ENCODE results near the gene TMEM178B. TPM values are rescaled to one million over a fixed set of nuclear protein-coding genes. Genes with fewer than 3 reads are reported as not detected.

Gene TMEM178B
- total RNA-seq, 1 donor, result 0.09 TPM

DNA sequence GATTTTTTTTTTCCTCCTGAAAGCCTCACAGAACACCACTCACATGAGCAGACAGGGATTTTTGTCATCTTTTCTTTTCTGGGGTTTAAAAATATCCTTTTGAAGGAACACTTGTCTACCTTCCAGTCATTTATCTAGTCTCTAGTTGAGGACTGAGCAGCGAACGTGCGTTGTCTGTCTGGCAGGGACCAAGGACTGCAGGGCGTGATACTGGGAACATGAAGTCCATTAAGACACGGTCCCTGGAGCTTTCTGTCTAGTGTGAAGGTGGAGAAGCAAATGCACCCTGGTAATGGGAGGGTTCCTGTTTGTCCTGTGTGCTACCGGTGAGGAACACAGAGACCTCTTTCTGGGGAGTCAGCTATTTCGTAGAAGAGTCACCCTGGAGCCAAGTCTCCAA is 207.4 kb downstream of the TMEM178B start:
- TF ChIP-seq, protein P1, sequence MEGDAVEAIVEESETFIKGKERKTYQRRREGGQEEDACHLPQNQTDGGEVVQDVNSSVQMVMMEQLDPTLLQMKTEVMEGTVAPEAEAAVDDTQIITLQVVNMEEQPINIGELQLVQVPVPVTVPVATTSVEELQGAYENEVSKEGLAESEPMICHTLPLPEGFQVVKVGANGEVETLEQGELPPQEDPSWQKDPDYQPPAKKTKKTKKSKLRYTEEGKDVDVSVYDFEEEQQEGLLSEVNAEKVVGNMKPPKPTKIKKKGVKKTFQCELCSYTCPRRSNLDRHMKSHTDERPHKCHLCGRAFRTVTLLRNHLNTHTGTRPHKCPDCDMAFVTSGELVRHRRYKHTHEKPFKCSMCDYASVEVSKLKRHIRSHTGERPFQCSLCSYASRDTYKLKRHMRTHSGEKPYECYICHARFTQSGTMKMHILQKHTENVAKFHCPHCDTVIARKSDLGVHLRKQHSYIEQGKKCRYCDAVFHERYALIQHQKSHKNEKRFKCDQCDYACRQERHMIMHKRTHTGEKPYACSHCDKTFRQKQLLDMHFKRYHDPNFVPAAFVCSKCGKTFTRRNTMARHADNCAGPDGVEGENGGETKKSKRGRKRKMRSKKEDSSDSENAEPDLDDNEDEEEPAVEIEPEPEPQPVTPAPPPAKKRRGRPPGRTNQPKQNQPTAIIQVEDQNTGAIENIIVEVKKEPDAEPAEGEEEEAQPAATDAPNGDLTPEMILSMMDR (IDR thresholded peaks at IDR 0.05; ENCODE audit: insufficient read depth, low read length), result no peak
- H3K4me3 ChIP-seq (ENCODE audit: low read depth, low read length), result no peak overlapping the region
- no peak for DNase-seq (ENCODE audit: low read depth)

DNA sequence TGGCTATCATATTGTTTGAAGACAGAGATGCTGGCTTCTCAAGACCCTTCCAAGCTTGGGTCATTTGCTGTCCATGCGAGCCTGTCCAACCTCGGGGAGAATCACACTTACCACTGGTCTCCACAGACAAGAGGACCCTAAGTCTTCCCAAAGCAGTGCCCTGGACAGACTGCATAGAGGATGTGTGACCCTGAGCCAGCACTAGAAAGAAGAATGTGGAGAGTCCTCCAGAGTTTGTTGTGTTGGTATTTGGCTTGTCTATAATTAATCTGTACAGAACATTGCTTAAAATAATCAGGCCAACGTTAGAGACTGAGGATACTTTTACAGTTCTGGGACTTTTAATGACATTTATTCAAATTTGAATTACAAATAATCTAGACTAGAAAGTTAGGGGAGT is 212.7 kb downstream of the TMEM178B start:
- TF ChIP-seq, protein P1 (IDR thresholded peaks at IDR 0.05; ENCODE audit: insufficient read depth, low read length), result no peak
- no peak for DNase-seq (ENCODE audit: low read depth)
- no peak overlapping the region for H3K4me3 ChIP-seq (ENCODE audit: low read depth, low read length)

DNA sequence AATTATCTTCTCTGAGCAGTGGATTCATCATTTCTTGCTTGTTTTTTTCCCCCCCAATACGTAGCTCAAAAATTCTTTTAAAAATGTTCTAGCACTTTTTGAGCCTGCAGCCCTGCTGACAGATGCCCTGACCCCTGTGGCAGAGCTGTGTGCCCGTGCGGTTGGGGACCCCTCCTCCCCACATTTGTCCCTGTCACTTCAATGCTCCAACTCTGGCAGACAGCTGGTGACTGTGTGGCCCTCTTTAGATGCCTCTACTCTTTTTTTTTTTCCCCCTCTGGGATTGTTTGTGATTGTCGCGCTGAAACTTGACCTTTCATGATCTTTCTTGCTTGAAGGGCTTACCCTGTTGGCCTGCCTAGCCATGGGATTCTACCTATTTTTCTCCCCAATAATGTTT is 214.1 kb downstream of the TMEM178B start:
- no peak overlapping the region for H3K4me3 ChIP-seq (ENCODE audit: low read depth, low read length)
- TF ChIP-seq, protein P1 (IDR thresholded peaks at IDR 0.05; ENCODE audit: insufficient read depth, low read length), result no peak
- no peak for DNase-seq (ENCODE audit: low read depth)

DNA sequence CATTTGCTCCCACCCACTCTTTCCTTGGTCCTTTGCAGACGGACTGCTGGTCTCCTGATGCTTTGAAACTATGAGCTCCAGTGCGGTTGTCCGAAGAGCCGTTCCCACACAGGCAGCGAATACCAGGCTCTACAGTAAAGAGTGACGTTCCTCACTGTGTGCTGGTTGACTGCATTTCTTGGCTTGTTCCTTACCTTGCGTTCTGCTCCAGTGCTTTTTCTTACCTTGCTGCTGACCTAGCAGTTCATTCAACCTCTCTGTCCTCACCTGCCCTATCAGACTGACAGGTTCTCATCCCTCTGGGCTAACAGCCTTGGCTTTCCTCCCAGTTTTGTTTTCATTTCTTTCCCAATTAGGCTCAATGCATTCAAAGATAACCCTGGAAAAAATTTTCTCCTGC is 214.8 kb downstream of the TMEM178B start:
- TF ChIP-seq, protein P1 (IDR thresholded peaks at IDR 0.05; ENCODE audit: insufficient read depth, low read length), result no peak
- DNase-seq (ENCODE audit: low read depth), result no peak
- H3K4me3 ChIP-seq (ENCODE audit: low read depth, low read length), result no peak overlapping the region

DNA sequence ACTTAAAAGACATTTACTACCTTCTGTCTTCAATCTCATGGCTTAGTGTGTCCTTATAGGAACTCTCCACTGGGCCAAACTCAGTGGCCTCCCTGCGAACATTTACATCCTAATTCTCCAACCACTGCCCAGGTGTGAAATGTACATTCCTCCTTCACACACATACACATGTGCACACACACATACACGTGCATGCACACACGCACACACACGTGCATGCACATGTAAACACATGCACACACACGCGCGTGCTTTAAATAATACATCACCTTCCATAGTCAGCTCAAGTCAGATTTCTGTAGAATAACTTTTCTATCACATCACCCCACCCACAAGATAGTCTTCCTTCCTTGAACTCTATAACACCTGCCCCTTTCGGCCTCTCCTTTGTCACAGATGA is 216.5 kb downstream of the TMEM178B start:
- no peak overlapping the region for H3K4me3 ChIP-seq (ENCODE audit: low read depth, low read length)
- DNase-seq (ENCODE audit: low read depth), result no peak
- TF ChIP-seq, protein P1 (IDR thresholded peaks at IDR 0.05; ENCODE audit: insufficient read depth, low read length), result no peak

DNA sequence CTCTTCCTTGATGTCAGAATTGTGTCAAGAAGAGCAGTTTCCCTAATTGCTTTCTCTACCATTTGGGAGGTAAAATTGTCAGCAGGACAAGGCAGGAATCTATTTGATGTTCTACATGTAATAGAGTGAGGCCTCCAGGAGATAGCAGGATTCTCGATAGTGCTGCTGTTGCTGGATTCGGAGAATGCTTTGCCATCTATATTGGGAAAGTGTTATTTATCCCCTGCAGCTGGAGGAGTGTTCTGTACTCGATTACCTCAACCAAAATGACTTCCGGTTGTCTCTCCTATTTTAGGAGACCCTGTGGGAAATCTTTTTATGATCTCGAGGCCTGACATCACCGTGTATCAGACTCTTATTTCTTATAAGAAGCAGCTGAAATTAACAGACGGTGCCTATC is 217.1 kb downstream of the TMEM178B start:
- H3K4me3 ChIP-seq (ENCODE audit: low read depth, low read length), result no peak overlapping the region
- no peak for DNase-seq (ENCODE audit: low read depth)
- TF ChIP-seq, protein P1 (IDR thresholded peaks at IDR 0.05; ENCODE audit: insufficient read depth, low read length), result no peak

DNA sequence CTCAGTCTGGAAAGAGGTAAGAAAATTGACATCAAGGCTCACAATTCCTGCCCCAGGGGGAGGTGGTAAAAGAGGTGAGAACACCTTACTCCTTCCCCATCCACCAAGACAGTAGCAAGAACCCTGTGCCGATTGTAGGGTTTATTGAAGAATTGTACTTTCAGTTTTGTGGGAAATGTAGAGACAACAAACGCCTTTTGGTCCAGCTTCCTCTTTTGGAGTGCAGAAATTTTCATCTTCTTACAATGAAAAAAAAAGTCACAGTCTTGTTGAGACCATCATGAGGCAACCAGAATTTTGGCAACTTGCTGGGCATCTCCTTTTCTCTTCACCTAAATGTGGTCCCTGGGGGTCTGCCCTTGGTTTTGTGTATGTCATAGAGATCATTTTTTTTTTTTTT is 217.7 kb downstream of the TMEM178B start:
- no peak for DNase-seq (ENCODE audit: low read depth)
- H3K4me3 ChIP-seq (ENCODE audit: low read depth, low read length), result no peak overlapping the region
- TF ChIP-seq, protein P1 (IDR thresholded peaks at IDR 0.05; ENCODE audit: insufficient read depth, low read length), result no peak

Measured in fibroblast of the aortic adventitia (primary cell).